ENCODE measurements around the gene CDC25B.

Gene CDC25B

GRCh38 chr20:3795511-3796468, at the start of gene CDC25B:
TSS of gene CDC25B (plus strand) at chr20:3796310. CDS start at chr20:3796532, 222 bp downstream.
- peak; percentile 98 for DNase-seq

- DNase-seq, result no peak
Measured at GRCh38 chr20:3747471-3747870, 48.6 kb upstream of the CDC25B start.

GRCh38 chr20:3748073-3748472, 48.0 kb upstream of the CDC25B start:
- DNase-seq, result no peak

- no peak for DNase-seq
Measured at GRCh38 chr20:3749087-3749688, 46.9 kb upstream of the CDC25B start.

GRCh38 chr20:3749689-3750531, 46.2 kb upstream of the CDC25B start:
- DNase-seq, result peak; percentile 77

GRCh38 chr20:3751305-3751674, 44.8 kb upstream of the CDC25B start:
- DNase-seq, result no peak

GRCh38 chr20:3751675-3752385, 44.3 kb upstream of the CDC25B start:
- peak; percentile 75 for DNase-seq

GRCh38 chr20:3752386-3752759, 43.7 kb upstream of the CDC25B start:
- no peak for DNase-seq

- peak; percentile 41 for DNase-seq
Measured at GRCh38 chr20:3753098-3753497, 43.0 kb upstream of the CDC25B start.

GRCh38 chr20:3753501-3754275, 42.4 kb upstream of the CDC25B start:
- no peak for DNase-seq

GRCh38 chr20:3754276-3754630, 41.9 kb upstream of the CDC25B start:
- DNase-seq, result no peak

- DNase-seq, result no peak
Measured at GRCh38 chr20:3755269-3755668, 40.8 kb upstream of the CDC25B start.

GRCh38 chr20:3755814-3756480, 40.2 kb upstream of the CDC25B start:
- DNase-seq, result no peak

GRCh38 chr20:3757268-3757667, 38.8 kb upstream of the CDC25B start:
- no peak for DNase-seq

- no peak for DNase-seq
Measured at GRCh38 chr20:3758566-3758965, 37.5 kb upstream of the CDC25B start.

GRCh38 chr20:3759316-3759823, 36.7 kb upstream of the CDC25B start:
- DNase-seq, result no peak

GRCh38 chr20:3759884-3760283, 36.2 kb upstream of the CDC25B start:
- no peak for DNase-seq

GRCh38 chr20:3760655-3761348, 35.3 kb upstream of the CDC25B start:
- DNase-seq, result no peak

GRCh38 chr20:3763671-3764601, 32.2 kb upstream of the CDC25B start:
- no peak for DNase-seq
